Activated T-helper 2 cell treated with anti-CD3 and anti-CD28 coated beads, Interferon-gamma antibody, Interleukin-2, Interleukin-4, amounts not matched to agents 10 μg/mL and 5 μg/mL and 100 μg/mL, durations not matched to agents 14 hours and 24 hours and 36 hours (primary cell): ENCODE results near the gene WDR7. TPM values are rescaled to one million over a fixed set of nuclear protein-coding genes. Genes with fewer than 3 reads are reported as not detected.

Experiments used
- DNase-seq: peaks from one replicate; pipeline ENCODE4 v3.0.0; 2021; ENCODE audit warnings: low spot score
- H3K27ac Mint-ChIP-seq: one replicate; pipeline ENCODE4 v1.8.0; 2021; ENCODE audit warnings: mixed read lengths
- H3K27me3 Mint-ChIP-seq: one replicate; pipeline ENCODE4 v1.8.0; 2021; ENCODE audit warnings: low read depth, mixed read lengths
- H3K36me3 Mint-ChIP-seq: one replicate; pipeline ENCODE4 v1.8.0; 2021; ENCODE audit warnings: low read depth, mixed read lengths
- H3K4me1 Mint-ChIP-seq: one replicate; pipeline ENCODE4 v1.8.0; 2021; ENCODE audit warnings: low read depth, mixed read lengths
- H3K4me3 Mint-ChIP-seq: one replicate; pipeline ENCODE4 v1.8.0; 2021; ENCODE audit warnings: low read depth, mild to moderate bottlenecking, moderate library complexity, mixed read lengths
- H3K9me3 Mint-ChIP-seq: one replicate; pipeline ENCODE4 v1.8.0; 2021; ENCODE audit warnings: mixed read lengths
- intact Hi-C: fragments of 100-400 bp; cut with micrococcal nuclease; formaldehyde crosslinking; loops from one replicate; pipeline ENCODE4 v1.15.1; 2023
- total RNA-seq: library from RNA; stranded (reverse); gene quantifications from 2 replicates; pipeline ENCODE4 v1.2.3, GENCODE V29; 2022

Gene WDR7
- total RNA-seq, 1 donor from 2014 or later: 27.1 TPM

DNA sequence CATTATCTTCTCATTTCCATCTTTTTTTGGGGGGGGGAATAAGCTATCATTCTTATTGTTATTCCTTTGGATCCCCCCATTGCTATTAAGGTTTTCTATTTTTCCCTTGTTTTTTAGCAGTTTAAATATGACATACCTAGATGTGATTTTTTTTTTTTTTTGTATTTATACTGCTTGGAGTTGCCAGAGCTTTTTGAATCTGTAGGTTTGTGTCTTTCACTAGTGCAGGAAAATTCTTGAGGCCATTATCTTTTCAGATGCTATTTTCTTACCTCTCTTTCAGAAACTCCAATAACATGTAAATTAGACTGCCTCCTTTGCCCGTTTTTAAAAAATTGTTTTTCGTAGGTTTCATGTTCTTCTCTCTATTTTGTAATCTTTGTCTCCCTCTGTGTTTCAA, 88.6 kb downstream of the WDR7 start:
- intact Hi-C loops: no loop called here

GRCh38 chr18:56740645-56741044, 89.5 kb downstream of the WDR7 start:
- peaks cover 2% of the 10 kb centered on the region for H3K4me1 Mint-ChIP-seq
- no peaks in the 10 kb centered on the region for H3K9me3 Mint-ChIP-seq
- no peaks in the 10 kb centered on the region for H3K27me3 Mint-ChIP-seq
- H3K27ac Mint-ChIP-seq: no peak overlapping the region
- H3K4me3 Mint-ChIP-seq: no peak overlapping the region
- DNase-seq: no peak
- H3K36me3 Mint-ChIP-seq: peaks cover 9% of the 10 kb centered on the region
- intact Hi-C loops: no loop called here

More for the DNA sequence above, 88.6 kb downstream of the WDR7 start:
- H3K27ac Mint-ChIP-seq: no peak overlapping the region
- no peak overlapping the region for H3K4me3 Mint-ChIP-seq
- H3K27me3 Mint-ChIP-seq: no peaks in the 10 kb centered on the region
- H3K9me3 Mint-ChIP-seq: no peaks in the 10 kb centered on the region
- peaks cover 2% of the 10 kb centered on the region for H3K4me1 Mint-ChIP-seq
- no peak for DNase-seq
- peaks cover 17% of the 10 kb centered on the region for H3K36me3 Mint-ChIP-seq

GRCh38 chr18:56741685-56742084, 90.5 kb downstream of the WDR7 start:
- intact Hi-C loops: no loop called here
- Mint-ChIP-seq H3K4me3 (no peak overlapping the region), H3K27me3 (no peaks in the 10 kb centered on the region), H3K4me1 (peaks cover 8% of the 10 kb centered on the region), H3K27ac (no peak overlapping the region), H3K36me3 (peaks cover 11% of the 10 kb centered on the region), H3K9me3 (no peaks in the 10 kb centered on the region)
- DNase-seq: no peak

DNA sequence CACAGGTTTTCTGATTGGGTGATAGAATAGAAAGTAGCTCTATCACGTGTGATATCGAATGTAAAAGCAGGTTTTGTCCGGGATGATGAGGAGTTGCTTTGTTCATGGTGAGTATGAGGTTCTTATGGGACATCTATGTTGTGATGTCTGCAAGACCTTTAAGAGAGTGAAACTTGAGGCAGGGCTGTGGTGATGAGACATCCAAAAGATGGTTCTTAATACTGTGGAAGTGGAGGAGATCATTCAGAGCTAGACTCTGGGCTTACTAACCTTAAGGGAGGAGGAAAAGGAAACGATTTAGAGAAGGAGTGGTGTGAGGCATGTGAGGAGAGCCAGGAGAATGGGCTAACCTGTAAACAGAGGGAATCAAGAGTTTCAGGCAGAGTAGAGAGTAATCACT, 92.0 kb downstream of the WDR7 start:
- H3K36me3 Mint-ChIP-seq: peaks cover 16% of the 10 kb centered on the region
- H3K4me1 Mint-ChIP-seq: peaks cover 20% of the 10 kb centered on the region
- H3K27me3 Mint-ChIP-seq: no peaks in the 10 kb centered on the region
- no peak overlapping the region for H3K27ac Mint-ChIP-seq
- H3K9me3 Mint-ChIP-seq: no peaks in the 10 kb centered on the region
- H3K4me3 Mint-ChIP-seq: no peak overlapping the region
- intact Hi-C loops: no loop called here
- DNase-seq: no peak

DNA sequence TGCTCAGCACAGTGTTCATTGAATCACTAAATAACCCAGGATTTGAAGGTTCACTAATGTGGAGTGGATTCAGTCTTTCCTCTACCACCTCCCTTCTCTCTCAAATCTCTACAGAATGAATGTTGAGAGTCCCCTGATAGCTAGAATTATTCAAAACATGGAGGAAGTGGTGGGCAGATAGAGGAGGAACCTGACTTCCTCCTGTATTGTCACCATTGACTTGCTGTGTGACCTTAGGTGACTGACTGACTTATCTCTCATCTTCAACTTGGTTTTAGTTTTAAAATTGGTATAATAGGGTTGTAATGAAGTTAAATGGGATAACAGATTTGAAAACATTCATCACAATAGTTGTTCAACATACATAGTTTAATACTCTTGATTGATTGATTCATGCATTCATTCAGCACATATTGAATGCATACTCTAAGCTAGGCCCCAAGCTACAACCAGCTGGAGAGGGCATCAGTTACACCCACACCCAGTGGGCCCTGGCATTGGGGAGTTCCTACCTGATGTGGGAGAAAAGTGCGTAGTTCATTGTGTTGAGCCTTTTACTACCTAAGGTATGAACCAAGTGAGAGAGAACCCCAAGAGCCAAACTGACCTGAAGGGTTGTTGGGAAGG, 96.0 kb downstream of the WDR7 start:
- DNase-seq: no peak
- Mint-ChIP-seq H3K27ac (peak overlapping the region; percentile 4), H3K27me3 (no peaks in the 10 kb centered on the region), H3K36me3 (peaks cover 6% of the 10 kb centered on the region), H3K4me3 (no peak overlapping the region), H3K9me3 (no peaks in the 10 kb centered on the region), H3K4me1 (peaks cover 27% of the 10 kb centered on the region)
- intact Hi-C loops: loop anchor here (2.0 to 5.0 kb wide), 3 partner anchors 20 to 255 kb away; no protein-coding TSS in a partner anchor

- no peaks in the 10 kb centered on the region for H3K9me3 Mint-ChIP-seq
- H3K27ac Mint-ChIP-seq: no peak overlapping the region
- peaks cover 6% of the 10 kb centered on the region for H3K36me3 Mint-ChIP-seq
- no peak overlapping the region for H3K4me3 Mint-ChIP-seq
- DNase-seq: no peak
- no peaks in the 10 kb centered on the region for H3K27me3 Mint-ChIP-seq
- H3K4me1 Mint-ChIP-seq: peaks cover 27% of the 10 kb centered on the region
- intact Hi-C loops: loop anchor here (2.0 to 5.0 kb wide), 4 partner anchors 21 to 815 kb away; no protein-coding TSS in a partner anchor
Measured at GRCh38 chr18:56747857-56748256, 96.7 kb downstream of the WDR7 start.

- no peak for DNase-seq
Measured at GRCh38 chr18:56748698-56749268, 97.6 kb downstream of the WDR7 start.

DNA sequence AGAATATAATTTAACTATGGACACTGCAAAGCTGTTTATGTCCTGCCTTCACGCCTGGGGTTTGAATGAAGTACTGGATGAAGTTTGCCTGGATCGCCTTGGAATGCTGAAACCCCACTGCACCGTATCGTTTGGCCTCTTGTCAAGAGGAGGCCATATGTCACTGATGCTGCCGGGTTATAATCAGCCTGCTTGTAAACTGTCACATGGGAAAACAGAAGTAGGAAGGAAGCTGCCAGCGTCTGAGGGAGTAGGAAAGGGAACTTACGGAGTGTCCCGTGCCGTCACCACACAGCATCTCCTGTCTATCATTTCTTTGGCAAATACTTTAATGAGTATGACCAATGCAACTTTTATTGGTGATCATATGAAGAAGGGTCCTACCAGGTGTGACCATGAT, 105.8 kb downstream of the WDR7 start:
- no peak overlapping the region for H3K4me3 Mint-ChIP-seq
- H3K27me3 Mint-ChIP-seq: no peaks in the 10 kb centered on the region
- H3K27ac Mint-ChIP-seq: no peak overlapping the region
- no peak for DNase-seq
- intact Hi-C loops: no loop called here
- peaks cover 6% of the 10 kb centered on the region for H3K36me3 Mint-ChIP-seq
- no peaks in the 10 kb centered on the region for H3K4me1 Mint-ChIP-seq
- H3K9me3 Mint-ChIP-seq: no peaks in the 10 kb centered on the region

More at GRCh38 chr18:56748698-56749268, 97.6 kb downstream of the WDR7 start:
- no peak overlapping the region for H3K4me3 Mint-ChIP-seq
- no peaks in the 10 kb centered on the region for H3K27me3 Mint-ChIP-seq
- H3K9me3 Mint-ChIP-seq: no peaks in the 10 kb centered on the region
- H3K27ac Mint-ChIP-seq: no peak overlapping the region
- H3K36me3 Mint-ChIP-seq: peaks cover 6% of the 10 kb centered on the region
- peaks cover 27% of the 10 kb centered on the region for H3K4me1 Mint-ChIP-seq
- intact Hi-C loops: loop anchor here (2.0 to 5.0 kb wide), 3 partner anchors 41 to 814 kb away; no protein-coding TSS in a partner anchor

DNA sequence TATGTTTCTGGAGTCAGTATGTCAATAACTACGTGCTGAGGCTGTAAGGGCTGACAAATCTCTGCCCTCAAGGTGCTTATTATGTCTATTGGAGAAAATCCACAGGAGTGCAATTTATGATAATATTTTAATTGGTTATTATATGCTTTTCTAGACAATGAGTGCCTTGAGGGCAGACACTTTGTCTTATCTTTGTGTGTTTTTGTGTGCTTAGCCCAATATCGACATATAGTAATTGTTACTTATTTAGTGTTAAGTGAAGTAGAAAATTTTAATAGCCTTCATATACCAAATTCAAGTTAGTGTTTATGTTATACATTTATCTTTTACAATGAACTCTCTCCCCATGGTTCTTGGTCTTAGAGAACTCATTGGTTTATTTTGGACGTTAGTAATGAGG, 118.9 kb downstream of the WDR7 start:
- Mint-ChIP-seq H3K9me3 (no peaks in the 10 kb centered on the region), H3K27me3 (no peaks in the 10 kb centered on the region), H3K4me1 (no peaks in the 10 kb centered on the region), H3K4me3 (no peak overlapping the region), H3K27ac (no peak overlapping the region), H3K36me3 (peaks cover 6% of the 10 kb centered on the region)
- DNase-seq: no peak
- intact Hi-C loops: loop anchor here (10.0 kb wide), 1 partner anchor 55 kb away; no protein-coding TSS in a partner anchor

DNA sequence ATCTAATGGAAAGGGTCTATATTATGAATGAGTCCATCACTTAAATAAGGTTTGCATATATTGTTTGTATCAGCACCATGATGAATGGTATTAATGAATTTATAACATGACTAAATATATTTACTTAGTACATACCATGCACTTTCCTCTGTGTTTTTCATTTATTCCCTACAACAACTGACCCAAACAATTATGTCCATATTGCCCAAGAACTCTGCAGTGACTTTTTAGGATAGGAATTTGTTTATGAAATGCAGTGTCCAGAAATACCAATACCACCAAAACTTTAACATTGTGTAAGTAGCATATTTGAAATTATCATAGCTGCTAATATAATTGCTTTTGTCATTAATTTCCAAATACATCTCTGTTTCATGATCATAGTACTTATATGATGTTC, 119.7 kb downstream of the WDR7 start:
- intact Hi-C loops: loop anchor here (10.0 kb wide), 1 partner anchor 56 kb away; no protein-coding TSS in a partner anchor
- Mint-ChIP-seq H3K27me3 (no peaks in the 10 kb centered on the region), H3K27ac (no peak overlapping the region), H3K9me3 (no peaks in the 10 kb centered on the region), H3K4me1 (no peaks in the 10 kb centered on the region), H3K4me3 (no peak overlapping the region), H3K36me3 (peaks cover 6% of the 10 kb centered on the region)
- DNase-seq: no peak

DNA sequence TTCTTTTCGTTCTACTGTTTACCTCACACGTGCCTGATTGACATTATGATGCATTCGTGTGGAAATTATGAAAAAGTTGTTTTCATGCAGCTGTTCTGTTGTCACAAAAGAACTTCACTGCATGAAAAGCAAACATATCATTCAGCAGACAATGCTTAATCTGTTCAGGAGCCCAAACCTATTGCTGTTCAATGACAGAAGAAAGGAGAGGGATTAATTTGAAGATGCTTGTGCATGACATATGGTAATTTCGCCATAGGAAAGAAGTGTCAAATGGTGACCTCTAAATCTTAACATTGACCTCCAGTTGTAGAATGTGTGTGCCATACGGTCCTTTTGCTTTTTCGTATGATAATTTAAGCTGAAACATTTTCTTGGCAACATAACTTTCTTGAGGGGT, 124.5 kb downstream of the WDR7 start:
- Mint-ChIP-seq H3K9me3 (no peaks in the 10 kb centered on the region), H3K4me1 (no peaks in the 10 kb centered on the region), H3K4me3 (no peak overlapping the region), H3K27me3 (no peaks in the 10 kb centered on the region), H3K27ac (no peak overlapping the region), H3K36me3 (peaks cover under 1% of the 10 kb centered on the region)
- DNase-seq: no peak
- intact Hi-C loops: loop anchor here (10.0 kb wide), 1 partner anchor 61 kb away; no protein-coding TSS in a partner anchor

- DNase-seq: no peak
- H3K27me3 Mint-ChIP-seq: no peaks in the 10 kb centered on the region
- H3K4me1 Mint-ChIP-seq: no peaks in the 10 kb centered on the region
- intact Hi-C loops: loop anchor here (10.0 kb wide), 1 partner anchor 647 kb away; the partner anchor contains the start of gene ONECUT2
- H3K4me3 Mint-ChIP-seq: no peak overlapping the region
- no peak overlapping the region for H3K27ac Mint-ChIP-seq
- H3K9me3 Mint-ChIP-seq: no peaks in the 10 kb centered on the region
- H3K36me3 Mint-ChIP-seq: peaks cover 11% of the 10 kb centered on the region
Measured at GRCh38 chr18:56787390-56787789, 136.2 kb downstream of the WDR7 start.
